ENCODE measurements around the gene ATIC.

Gene ATIC

GRCh38 chr2:215316336-215316735, 4.5 kb downstream of the ATIC start:
- Histone ChIP-seq H3K4me2 (ENCODE audit: low read length) (no peak overlapping the region), H3K79me2 (no peaks in the 10 kb centered on the region), H3K9ac (no peak overlapping the region), H3K36me3 (ENCODE audit: control insufficient read depth, insufficient read depth, low read length) (no peaks in the 10 kb centered on the region), H3K27ac (no peak overlapping the region), H3K4me1 (peaks cover 6% of the 10 kb centered on the region), H2AFZ (no peak overlapping the region), H3K27me3 (ENCODE audit: control insufficient read depth, insufficient read depth, low read length) (no peaks in the 10 kb centered on the region), H3K9me3 (ENCODE audit: control insufficient read depth, low read length) (no peaks in the 10 kb centered on the region), H3K4me3 (ENCODE audit: low read depth, low read length) (no peak overlapping the region)
- no peak for TF ChIP-seq CTCF (IDR thresholded peaks at IDR 0.05)

GRCh38 chr2:215319500-215319899, 7.6 kb downstream of the ATIC start:
- no peaks in the 10 kb centered on the region for H3K9me3 ChIP-seq (ENCODE audit: control insufficient read depth, low read length)
- H3K4me3 ChIP-seq (ENCODE audit: low read depth, low read length): no peak overlapping the region
- H3K36me3 ChIP-seq (ENCODE audit: control insufficient read depth, insufficient read depth, low read length): no peaks in the 10 kb centered on the region
- no peak overlapping the region for H3K4me2 ChIP-seq (ENCODE audit: low read length)
- H3K27me3 ChIP-seq (ENCODE audit: control insufficient read depth, insufficient read depth, low read length): no peaks in the 10 kb centered on the region
- H2AFZ ChIP-seq: no peak overlapping the region
- no peaks in the 10 kb centered on the region for H3K4me1 ChIP-seq
- H3K9ac ChIP-seq: no peak overlapping the region
- no peak overlapping the region for H3K27ac ChIP-seq
- no peak for TF ChIP-seq CTCF (IDR thresholded peaks at IDR 0.05)
- H3K79me2 ChIP-seq: peaks cover 2% of the 10 kb centered on the region

GRCh38 chr2:215320102-215320501, 8.2 kb downstream of the ATIC start:
- H2AFZ ChIP-seq: no peak overlapping the region
- H3K4me2 ChIP-seq (ENCODE audit: low read length): no peak overlapping the region
- peaks cover 2% of the 10 kb centered on the region for H3K79me2 ChIP-seq
- H3K27me3 ChIP-seq (ENCODE audit: control insufficient read depth, insufficient read depth, low read length): no peaks in the 10 kb centered on the region
- H3K9ac ChIP-seq: no peak overlapping the region
- TF ChIP-seq CTCF (IDR thresholded peaks at IDR 0.05): no peak
- no peaks in the 10 kb centered on the region for H3K9me3 ChIP-seq (ENCODE audit: control insufficient read depth, low read length)
- no peak overlapping the region for H3K4me3 ChIP-seq (ENCODE audit: low read depth, low read length)
- H3K36me3 ChIP-seq (ENCODE audit: control insufficient read depth, insufficient read depth, low read length): no peaks in the 10 kb centered on the region
- no peaks in the 10 kb centered on the region for H3K4me1 ChIP-seq
- H3K27ac ChIP-seq: no peak overlapping the region

- Histone ChIP-seq H3K9ac (no peak overlapping the region), H2AFZ (no peak overlapping the region), H3K4me2 (ENCODE audit: low read length) (no peak overlapping the region), H3K4me3 (ENCODE audit: low read depth, low read length) (no peak overlapping the region), H3K36me3 (ENCODE audit: control insufficient read depth, insufficient read depth, low read length) (no peaks in the 10 kb centered on the region), H3K4me1 (no peaks in the 10 kb centered on the region), H3K27me3 (ENCODE audit: control insufficient read depth, insufficient read depth, low read length) (no peaks in the 10 kb centered on the region), H3K79me2 (peaks cover 2% of the 10 kb centered on the region), H3K27ac (no peak overlapping the region), H3K9me3 (ENCODE audit: control insufficient read depth, low read length) (no peaks in the 10 kb centered on the region)
- TF ChIP-seq CTCF (IDR thresholded peaks at IDR 0.05): no peak
Observed at GRCh38 chr2:215320679-215321078, 8.8 kb downstream of the ATIC start.

- H2AFZ ChIP-seq: no peak overlapping the region
- H3K4me3 ChIP-seq (ENCODE audit: low read depth, low read length): no peak overlapping the region
- no peak overlapping the region for H3K27ac ChIP-seq
- H3K27me3 ChIP-seq (ENCODE audit: control insufficient read depth, insufficient read depth, low read length): no peaks in the 10 kb centered on the region
- no peak overlapping the region for H3K4me2 ChIP-seq (ENCODE audit: low read length)
- no peaks in the 10 kb centered on the region for H3K36me3 ChIP-seq (ENCODE audit: control insufficient read depth, insufficient read depth, low read length)
- no peaks in the 10 kb centered on the region for H3K4me1 ChIP-seq
- H3K79me2 ChIP-seq: peaks cover 2% of the 10 kb centered on the region
- no peak overlapping the region for H3K9ac ChIP-seq
- H3K9me3 ChIP-seq (ENCODE audit: control insufficient read depth, low read length): no peaks in the 10 kb centered on the region
- no peak for TF ChIP-seq CTCF (IDR thresholded peaks at IDR 0.05)
Observed at GRCh38 chr2:215324811-215325210, 13.0 kb downstream of the ATIC start.
